ENCODE data around the gene LETM1. TPM values are rescaled to one million over a fixed set of nuclear protein-coding genes. Genes with fewer than 3 reads are reported as not detected.
A peak's percentile ranks its signal among the peaks of the same experiment; 100 is the strongest.

The LETM1 gene
- total RNA-seq, 2 experiments from 2014 or later: 56.6 to 58.9 TPM

- DNase-seq: no peak
- no peak for ATAC-seq
- Mint-ChIP-seq H3K4me3 (no peak overlapping the region), H3K27ac (no peak overlapping the region), H3K36me3 (ENCODE audit: low read depth) (no peaks in the 10 kb centered on the region), H3K27me3 (ENCODE audit: low read depth) (peaks cover 13% of the 10 kb centered on the region), H3K9me3 (ENCODE audit: insufficient read depth) (no peaks in the 10 kb centered on the region), H3K4me1 (ENCODE audit: low read depth) (no peaks in the 10 kb centered on the region)
- ChIA-PET POLR2A (interaction anchor here (0.6 to 0.7 kb wide), 2 partner anchors 59 to 620 kb away, joined by 3 read pairs; no protein-coding TSS in a partner anchor), CTCF (interaction anchor here (1.2 kb wide), 1 partner anchor 48 kb away, joined by 3 read pairs; no protein-coding TSS in a partner anchor)
These were observed 59.3 kb downstream of the LETM1 start for GRCh38 chr4:1796486-1797204.

GRCh38 chr4:1795299-1796195 lies 60.4 kb downstream of the LETM1 start:
- no peaks in the 10 kb centered on the region for H3K4me1 Mint-ChIP-seq (ENCODE audit: low read depth)
- DNase-seq (no peak), ATAC-seq (no peak)
- no peaks in the 10 kb centered on the region for H3K36me3 Mint-ChIP-seq (ENCODE audit: low read depth)
- ChIA-PET POLR2A (interaction anchor here (0.6 kb wide), 1 partner anchor 621 kb away, joined by 3 read pairs; no protein-coding TSS in a partner anchor), CTCF (interaction anchor here (0.9 to 1.2 kb wide), 2 partner anchors 47 kb away, joined by 3 read pairs; no protein-coding TSS in a partner anchor)
- no peak overlapping the region for H3K4me3 Mint-ChIP-seq
- H3K27ac Mint-ChIP-seq: no peak overlapping the region
- H3K9me3 Mint-ChIP-seq (ENCODE audit: insufficient read depth): no peaks in the 10 kb centered on the region
- H3K27me3 Mint-ChIP-seq (ENCODE audit: low read depth): peaks cover 16% of the 10 kb centered on the region

GRCh38 chr4:1794809-1795298 lies 61.1 kb downstream of the LETM1 start:
- Mint-ChIP-seq H3K4me3 (no peak overlapping the region), H3K27me3 (ENCODE audit: low read depth) (peaks cover 16% of the 10 kb centered on the region), H3K27ac (no peak overlapping the region), H3K9me3 (ENCODE audit: insufficient read depth) (no peaks in the 10 kb centered on the region), H3K36me3 (ENCODE audit: low read depth) (no peaks in the 10 kb centered on the region), H3K4me1 (ENCODE audit: low read depth) (no peaks in the 10 kb centered on the region)
- DNase-seq: no peak
- CTCF ChIA-PET: interaction anchor here (0.9 kb wide), 1 partner anchor 46 kb away, joined by 3 read pairs; no protein-coding TSS in a partner anchor
- ATAC-seq: peak; percentile 6
- POLR2A ChIA-PET: no interaction called here

GRCh38 chr4:1793940-1794808 lies 61.8 kb downstream of the LETM1 start:
- ATAC-seq (no peak), DNase-seq (no peak)
- no peaks in the 10 kb centered on the region for H3K4me1 Mint-ChIP-seq (ENCODE audit: low read depth)
- CTCF ChIA-PET: interaction anchor here (0.9 kb wide), 1 partner anchor 46 kb away, joined by 3 read pairs; no protein-coding TSS in a partner anchor
- peaks cover 16% of the 10 kb centered on the region for H3K27me3 Mint-ChIP-seq (ENCODE audit: low read depth)
- POLR2A ChIA-PET: interaction anchor here (1.1 kb wide), 1 partner anchor 17 kb away, joined by 3 read pairs; no protein-coding TSS in a partner anchor
- no peaks in the 10 kb centered on the region for H3K9me3 Mint-ChIP-seq (ENCODE audit: insufficient read depth)
- no peak overlapping the region for H3K4me3 Mint-ChIP-seq
- H3K27ac Mint-ChIP-seq: no peak overlapping the region
- H3K36me3 Mint-ChIP-seq (ENCODE audit: low read depth): no peaks in the 10 kb centered on the region

GRCh38 chr4:1793496-1793840 lies 62.5 kb downstream of the LETM1 start:
- ATAC-seq: peak; percentile 31
- CTCF ChIA-PET: no interaction called here
- DNase-seq: peak; percentile 57
- Mint-ChIP-seq H3K27ac (no peak overlapping the region), H3K4me1 (ENCODE audit: low read depth) (no peaks in the 10 kb centered on the region), H3K4me3 (no peak overlapping the region), H3K27me3 (ENCODE audit: low read depth) (peaks cover 16% of the 10 kb centered on the region), H3K9me3 (ENCODE audit: insufficient read depth) (no peaks in the 10 kb centered on the region), H3K36me3 (ENCODE audit: low read depth) (no peaks in the 10 kb centered on the region)
- POLR2A ChIA-PET: interaction anchor here (1.1 kb wide), 1 partner anchor 16 kb away, joined by 3 read pairs; no protein-coding TSS in a partner anchor

- H3K4me3 Mint-ChIP-seq: peak within 1 kb of the TSS; percentile 18
- H3K27me3 Mint-ChIP-seq (ENCODE audit: low read depth): peaks cover 16% of the 10 kb centered on the region
- no peaks in the 10 kb centered on the region for H3K36me3 Mint-ChIP-seq (ENCODE audit: low read depth)
- POLR2A ChIA-PET: interaction anchor here (1.1 kb wide), 1 partner anchor 16 kb away, joined by 3 read pairs; no protein-coding TSS in a partner anchor
- no peak within 1 kb of the TSS for H3K27ac Mint-ChIP-seq
- ATAC-seq (peak; percentile 75), DNase-seq (peak; percentile 31)
- H3K9me3 Mint-ChIP-seq (ENCODE audit: insufficient read depth): no peaks in the 10 kb centered on the region
- no peaks in the 10 kb centered on the region for H3K4me1 Mint-ChIP-seq (ENCODE audit: low read depth)
- CTCF ChIA-PET: interaction anchor here (1.0 kb wide), 1 partner anchor 45 kb away, joined by 3 read pairs; no protein-coding TSS in a partner anchor
These were observed 63.0 kb downstream of the LETM1 start, which contains the start of gene FGFR3 for GRCh38 chr4:1792832-1793495. FGFR3 (plus strand) TSS chr4:1793293; CDS start chr4:1793935, 642 bp downstream.

- DNase-seq: no peak
- no peak for ATAC-seq
- Mint-ChIP-seq H3K27ac (no peak overlapping the region), H3K36me3 (ENCODE audit: low read depth) (no peaks in the 10 kb centered on the region), H3K4me3 (peak overlapping the region; percentile 18), H3K27me3 (ENCODE audit: low read depth) (peaks cover 16% of the 10 kb centered on the region), H3K9me3 (ENCODE audit: insufficient read depth) (no peaks in the 10 kb centered on the region), H3K4me1 (ENCODE audit: low read depth) (no peaks in the 10 kb centered on the region)
- CTCF ChIA-PET: interaction anchor here (1.0 kb wide), 1 partner anchor 44 kb away, joined by 3 read pairs; no protein-coding TSS in a partner anchor
- POLR2A ChIA-PET: interaction anchor here (1.1 kb wide), 1 partner anchor 15 kb away, joined by 3 read pairs; no protein-coding TSS in a partner anchor
These were observed 63.7 kb downstream of the LETM1 start for GRCh38 chr4:1792158-1792831.

- Mint-ChIP-seq H3K4me3 (no peak overlapping the region), H3K9me3 (ENCODE audit: insufficient read depth) (no peaks in the 10 kb centered on the region), H3K27me3 (ENCODE audit: low read depth) (peaks cover 5% of the 10 kb centered on the region), H3K27ac (no peak overlapping the region), H3K36me3 (ENCODE audit: low read depth) (no peaks in the 10 kb centered on the region), H3K4me1 (ENCODE audit: low read depth) (no peaks in the 10 kb centered on the region)
- DNase-seq (no peak), ATAC-seq (no peak)
- ChIA-PET CTCF (no interaction called here), POLR2A (no interaction called here)
These were observed 66.0 kb downstream of the LETM1 start for GRCh38 chr4:1790005-1790404.

- no peaks in the 10 kb centered on the region for H3K9me3 Mint-ChIP-seq (ENCODE audit: insufficient read depth)
- H3K4me3 Mint-ChIP-seq: no peak overlapping the region
- DNase-seq (no peak), ATAC-seq (no peak)
- CTCF ChIA-PET: no interaction called here
- no peaks in the 10 kb centered on the region for H3K4me1 Mint-ChIP-seq (ENCODE audit: low read depth)
- POLR2A ChIA-PET: no interaction called here
- H3K36me3 Mint-ChIP-seq (ENCODE audit: low read depth): no peaks in the 10 kb centered on the region
- H3K27ac Mint-ChIP-seq: no peak overlapping the region
- H3K27me3 Mint-ChIP-seq (ENCODE audit: low read depth): peaks cover 5% of the 10 kb centered on the region
These were observed 66.4 kb downstream of the LETM1 start for GRCh38 chr4:1789552-1789951.

GRCh38 chr4:1788254-1788973 lies 67.5 kb downstream of the LETM1 start:
- DNase-seq (no peak), ATAC-seq (no peak)
- Mint-ChIP-seq H3K9me3 (ENCODE audit: insufficient read depth) (no peaks in the 10 kb centered on the region), H3K27ac (no peak overlapping the region), H3K4me3 (no peak overlapping the region), H3K4me1 (ENCODE audit: low read depth) (no peaks in the 10 kb centered on the region), H3K27me3 (ENCODE audit: low read depth) (peaks cover 5% of the 10 kb centered on the region), H3K36me3 (ENCODE audit: low read depth) (no peaks in the 10 kb centered on the region)
- POLR2A ChIA-PET: interaction anchor here (0.7 kb wide), 1 partner anchor 11 kb away, joined by 3 read pairs; no protein-coding TSS in a partner anchor
- CTCF ChIA-PET: interaction anchor here (0.7 kb wide), 1 partner anchor 21 kb away, joined by 3 read pairs; no protein-coding TSS in a partner anchor

Data from activated CD8-positive, alpha-beta T cell treated with anti-CD3 and anti-CD28 coated beads, Interleukin-2, amount 10 ng/mL, durations not matched to agents 7 days and 5 days (primary cell).